NCI-H748 (cell line): ENCODE measurements around the gene LGR6.

Source experiments
- DNase-seq: peaks from one replicate; lab custom pipeline; 2025; ENCODE audit not compliant: unreplicated experiment; lab: John Stamatoyannopoulos, UW

Gene LGR6

GRCh38 chr1:202215472-202216130 is 22.0 kb downstream of the LGR6 start:
- no peak for DNase-seq

GRCh38 chr1:202216691-202217090 is 23.1 kb downstream of the LGR6 start:
- DNase-seq: no peak

- no peak for DNase-seq
Observed at GRCh38 chr1:202217516-202217915, 23.9 kb downstream of the LGR6 start.

- no peak for DNase-seq
Observed at GRCh38 chr1:202217951-202218350, 24.4 kb downstream of the LGR6 start.

- no peak for DNase-seq
Observed at GRCh38 chr1:202220733-202221132, 27.1 kb downstream of the LGR6 start.

GRCh38 chr1:202221911-202222909 is 28.6 kb downstream of the LGR6 start:
- DNase-seq: peak; percentile 23

- DNase-seq: no peak
Observed at GRCh38 chr1:202223121-202223860, 29.7 kb downstream of the LGR6 start.

- DNase-seq: no peak
Observed at GRCh38 chr1:202224453-202224852, 30.9 kb downstream of the LGR6 start.

GRCh38 chr1:202225131-202225530 is 31.5 kb downstream of the LGR6 start:
- no peak for DNase-seq

GRCh38 chr1:202227053-202227672 is 33.6 kb downstream of the LGR6 start:
- DNase-seq: no peak

- DNase-seq: no peak
Observed at GRCh38 chr1:202227997-202228401, 34.4 kb downstream of the LGR6 start.

GRCh38 chr1:202228484-202229122 is 35.0 kb downstream of the LGR6 start:
- DNase-seq: no peak

GRCh38 chr1:202229376-202229775 is 35.8 kb downstream of the LGR6 start:
- no peak for DNase-seq

GRCh38 chr1:202230061-202230938 is 36.7 kb downstream of the LGR6 start:
- no peak for DNase-seq

GRCh38 chr1:202230939-202231645 is 37.5 kb downstream of the LGR6 start:
- no peak for DNase-seq

- DNase-seq: no peak
Observed at GRCh38 chr1:202233171-202233570, 39.6 kb downstream of the LGR6 start.

- no peak for DNase-seq
Observed at GRCh38 chr1:202233804-202234203, 40.2 kb downstream of the LGR6 start.

- DNase-seq: no peak
Observed at GRCh38 chr1:202234331-202235002, 40.9 kb downstream of the LGR6 start.
